ENCODE measurements around the gene FSCN2. TPM values are rescaled to one million over a fixed set of nuclear protein-coding genes. Genes with fewer than 3 reads are reported as not detected.

Gene FSCN2
- polyA plus RNA-seq, 1 of the 3 experiments (the other 2 are of a cell fraction) = 2.1 TPM

DNA sequence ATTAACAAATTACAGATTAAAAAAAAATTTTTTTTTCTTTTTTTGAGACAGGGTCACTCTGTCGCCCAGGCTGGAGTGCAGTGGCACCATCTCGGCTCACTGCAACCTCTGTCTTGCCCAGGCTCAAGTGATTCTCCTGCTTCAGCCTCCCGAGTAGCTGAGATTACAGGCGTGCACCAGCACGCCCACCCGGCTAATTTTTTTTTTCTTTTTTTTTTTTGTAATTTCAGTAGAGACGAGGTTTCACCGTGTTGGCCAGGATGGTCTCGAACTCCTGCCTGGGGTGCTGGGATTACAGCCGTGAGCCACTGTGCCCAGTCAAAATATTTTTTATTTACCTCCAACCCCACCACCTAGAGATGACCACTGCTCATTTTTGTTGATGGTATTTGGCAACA, 41.1 kb upstream of the FSCN2 start:
- H3K9ac ChIP-seq = no peak overlapping the region
- TF ChIP-seq FOXJ3 (CRISPR knock-in tag; IDR thresholded peaks at IDR 0.05) (no peak), MXI1 (IDR thresholded peaks at IDR 0.05; ENCODE audit: low read depth, low read length) (no peak), ELF1 (IDR thresholded peaks at IDR 0.05) (no peak), YY1 (IDR thresholded peaks at IDR 0.05; ENCODE audit: low read depth) (no peak), GABPA (IDR thresholded peaks at IDR 0.05; ENCODE audit: low read depth) (no peak), TAF1 (IDR thresholded peaks at IDR 0.05; ENCODE audit: borderline replicate concordance, low read depth, low read length) (no peak), EP300 (IDR thresholded peaks at IDR 0.05; ENCODE audit: borderline replicate concordance in 1 of 2, low read depth in 1 of 2, low read length in 1 of 2) (no peak), NRF1 (IDR thresholded peaks at IDR 0.05; ENCODE audit: low read depth, low read length) (no peak), GATA2 (CRISPR knock-in tag; IDR thresholded peaks at IDR 0.05) (no peak), RCOR1 (IDR thresholded peaks at IDR 0.05; ENCODE audit: low read length) (no peak), RAD21 (IDR thresholded peaks at IDR 0.05; ENCODE audit: low read length) (no peak), TCF12 (IDR thresholded peaks at IDR 0.05) (no peak)
- TF ChIP-seq, protein P1, sequence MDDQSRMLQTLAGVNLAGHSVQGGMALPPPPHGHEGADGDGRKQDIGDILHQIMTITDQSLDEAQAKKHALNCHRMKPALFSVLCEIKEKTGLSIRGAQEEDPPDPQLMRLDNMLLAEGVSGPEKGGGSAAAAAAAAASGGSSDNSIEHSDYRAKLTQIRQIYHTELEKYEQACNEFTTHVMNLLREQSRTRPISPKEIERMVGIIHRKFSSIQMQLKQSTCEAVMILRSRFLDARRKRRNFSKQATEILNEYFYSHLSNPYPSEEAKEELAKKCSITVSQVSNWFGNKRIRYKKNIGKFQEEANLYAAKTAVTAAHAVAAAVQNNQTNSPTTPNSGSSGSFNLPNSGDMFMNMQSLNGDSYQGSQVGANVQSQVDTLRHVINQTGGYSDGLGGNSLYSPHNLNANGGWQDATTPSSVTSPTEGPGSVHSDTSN (IDR thresholded peaks at IDR 0.05) = no peak
- TF ChIP-seq, protein P2, sequence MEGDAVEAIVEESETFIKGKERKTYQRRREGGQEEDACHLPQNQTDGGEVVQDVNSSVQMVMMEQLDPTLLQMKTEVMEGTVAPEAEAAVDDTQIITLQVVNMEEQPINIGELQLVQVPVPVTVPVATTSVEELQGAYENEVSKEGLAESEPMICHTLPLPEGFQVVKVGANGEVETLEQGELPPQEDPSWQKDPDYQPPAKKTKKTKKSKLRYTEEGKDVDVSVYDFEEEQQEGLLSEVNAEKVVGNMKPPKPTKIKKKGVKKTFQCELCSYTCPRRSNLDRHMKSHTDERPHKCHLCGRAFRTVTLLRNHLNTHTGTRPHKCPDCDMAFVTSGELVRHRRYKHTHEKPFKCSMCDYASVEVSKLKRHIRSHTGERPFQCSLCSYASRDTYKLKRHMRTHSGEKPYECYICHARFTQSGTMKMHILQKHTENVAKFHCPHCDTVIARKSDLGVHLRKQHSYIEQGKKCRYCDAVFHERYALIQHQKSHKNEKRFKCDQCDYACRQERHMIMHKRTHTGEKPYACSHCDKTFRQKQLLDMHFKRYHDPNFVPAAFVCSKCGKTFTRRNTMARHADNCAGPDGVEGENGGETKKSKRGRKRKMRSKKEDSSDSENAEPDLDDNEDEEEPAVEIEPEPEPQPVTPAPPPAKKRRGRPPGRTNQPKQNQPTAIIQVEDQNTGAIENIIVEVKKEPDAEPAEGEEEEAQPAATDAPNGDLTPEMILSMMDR (IDR thresholded peaks at IDR 0.05) = no peak
- TF ChIP-seq, protein P3, sequence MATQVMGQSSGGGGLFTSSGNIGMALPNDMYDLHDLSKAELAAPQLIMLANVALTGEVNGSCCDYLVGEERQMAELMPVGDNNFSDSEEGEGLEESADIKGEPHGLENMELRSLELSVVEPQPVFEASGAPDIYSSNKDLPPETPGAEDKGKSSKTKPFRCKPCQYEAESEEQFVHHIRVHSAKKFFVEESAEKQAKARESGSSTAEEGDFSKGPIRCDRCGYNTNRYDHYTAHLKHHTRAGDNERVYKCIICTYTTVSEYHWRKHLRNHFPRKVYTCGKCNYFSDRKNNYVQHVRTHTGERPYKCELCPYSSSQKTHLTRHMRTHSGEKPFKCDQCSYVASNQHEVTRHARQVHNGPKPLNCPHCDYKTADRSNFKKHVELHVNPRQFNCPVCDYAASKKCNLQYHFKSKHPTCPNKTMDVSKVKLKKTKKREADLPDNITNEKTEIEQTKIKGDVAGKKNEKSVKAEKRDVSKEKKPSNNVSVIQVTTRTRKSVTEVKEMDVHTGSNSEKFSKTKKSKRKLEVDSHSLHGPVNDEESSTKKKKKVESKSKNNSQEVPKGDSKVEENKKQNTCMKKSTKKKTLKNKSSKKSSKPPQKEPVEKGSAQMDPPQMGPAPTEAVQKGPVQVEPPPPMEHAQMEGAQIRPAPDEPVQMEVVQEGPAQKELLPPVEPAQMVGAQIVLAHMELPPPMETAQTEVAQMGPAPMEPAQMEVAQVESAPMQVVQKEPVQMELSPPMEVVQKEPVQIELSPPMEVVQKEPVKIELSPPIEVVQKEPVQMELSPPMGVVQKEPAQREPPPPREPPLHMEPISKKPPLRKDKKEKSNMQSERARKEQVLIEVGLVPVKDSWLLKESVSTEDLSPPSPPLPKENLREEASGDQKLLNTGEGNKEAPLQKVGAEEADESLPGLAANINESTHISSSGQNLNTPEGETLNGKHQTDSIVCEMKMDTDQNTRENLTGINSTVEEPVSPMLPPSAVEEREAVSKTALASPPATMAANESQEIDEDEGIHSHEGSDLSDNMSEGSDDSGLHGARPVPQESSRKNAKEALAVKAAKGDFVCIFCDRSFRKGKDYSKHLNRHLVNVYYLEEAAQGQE (IDR thresholded peaks at IDR 0.05; ENCODE audit: low read depth, low read length) = no peak
- TF ChIP-seq, protein P4, sequence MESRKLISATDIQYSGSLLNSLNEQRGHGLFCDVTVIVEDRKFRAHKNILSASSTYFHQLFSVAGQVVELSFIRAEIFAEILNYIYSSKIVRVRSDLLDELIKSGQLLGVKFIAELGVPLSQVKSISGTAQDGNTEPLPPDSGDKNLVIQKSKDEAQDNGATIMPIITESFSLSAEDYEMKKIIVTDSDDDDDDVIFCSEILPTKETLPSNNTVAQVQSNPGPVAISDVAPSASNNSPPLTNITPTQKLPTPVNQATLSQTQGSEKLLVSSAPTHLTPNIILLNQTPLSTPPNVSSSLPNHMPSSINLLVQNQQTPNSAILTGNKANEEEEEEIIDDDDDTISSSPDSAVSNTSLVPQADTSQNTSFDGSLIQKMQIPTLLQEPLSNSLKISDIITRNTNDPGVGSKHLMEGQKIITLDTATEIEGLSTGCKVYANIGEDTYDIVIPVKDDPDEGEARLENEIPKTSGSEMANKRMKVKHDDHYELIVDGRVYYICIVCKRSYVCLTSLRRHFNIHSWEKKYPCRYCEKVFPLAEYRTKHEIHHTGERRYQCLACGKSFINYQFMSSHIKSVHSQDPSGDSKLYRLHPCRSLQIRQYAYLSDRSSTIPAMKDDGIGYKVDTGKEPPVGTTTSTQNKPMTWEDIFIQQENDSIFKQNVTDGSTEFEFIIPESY (IDR thresholded peaks at IDR 0.05; ENCODE audit: borderline replicate concordance, low read depth) = no peak
- POLR2A ChIA-PET = no interaction called here
- DNase-seq = no peak
- no peaks in the 10 kb centered on the region for H3K9me3 ChIP-seq
- H3K4me1 ChIP-seq (ENCODE audit: control insufficient read depth in 1 of 2, insufficient read depth in 2 of 2, low read depth in 1 of 2, low read length in 1 of 2) = peaks cover 6 to 32% of the 10 kb centered on the region in 2 experiments; a peak in 2 of 4 replicates
- H3K36me3 ChIP-seq (replicated peaks in 1 of 2; ENCODE audit: control insufficient read depth in 1 of 2, insufficient read depth in 2 of 2, low read length in 1 of 2) = no peaks in the 10 kb centered on the region
- H3K4me2 ChIP-seq = peak overlapping the region; percentile 99; the same call in 1 of the 2 replicates
- H4K20me1 ChIP-seq (ENCODE audit: insufficient read depth) = no peaks in the 10 kb centered on the region
- H3F3A ChIP-seq (replicated peaks; ENCODE audit: insufficient read depth) = peaks cover 14% of the 10 kb centered on the region
- H3K27me3 ChIP-seq (ENCODE audit: insufficient read depth) = no peaks in the 10 kb centered on the region
- no peak overlapping the region for H3K4me3 ChIP-seq (ENCODE audit: low read depth in 2 of 2, low read length in 1 of 2)
- no peaks in the 10 kb centered on the region for H3K9me2 ChIP-seq
- peak overlapping the region; percentile 95; the same call in 1 of the 2 replicates for H2AFZ ChIP-seq (ENCODE audit: low read depth)
- CTCF ChIA-PET = interaction anchor here (0.8 to 2.6 kb wide), 4 partner anchors 46 to 234 kb away, joined by 3 to 8 read pairs (median 3); no protein-coding TSS in a partner anchor
- 93% methylated on average over 10 of the region's 10 CpGs for WGBS (ENCODE audit: low lambda C conversion rate)
- no peak overlapping the region for H3K27ac ChIP-seq (ENCODE audit: low read depth in 2 of 2, low read length in 1 of 2)
- no peaks in the 10 kb centered on the region for H3K79me2 ChIP-seq (ENCODE audit: insufficient read depth)

All from SK-N-SH (cell line).